Activated T-helper 1 cell treated with anti-CD3 and anti-CD28 coated beads, Interleukin-12 subunit alpha, Interleukin-12 subunit beta, Interleukin-2, Interleukin-4 antibody, amounts not matched to agents 30 ng/mL and 10 ng/mL and 1 ng/mL, durations not matched to agents 14 hours and 24 hours and 36 hours (primary cell): Measurements from ENCODE around the gene GNLY. TPM values are rescaled to one million over a fixed set of nuclear protein-coding genes. Genes with fewer than 3 reads are reported as not detected.
A peak's percentile ranks its signal among the peaks of the same experiment; 100 is the strongest.

Experiments
- DNase-seq: peaks from one replicate; pipeline ENCODE4 v3.0.0; 2021; ENCODE audit warnings: low spot score
- H3K27ac Mint-ChIP-seq: one replicate; pipeline ENCODE4 v1.8.0; 2021; ENCODE audit warnings: mild to moderate bottlenecking, mixed read lengths
- H3K27me3 Mint-ChIP-seq: one replicate; pipeline ENCODE4 v1.8.0; 2022; ENCODE audit warnings: mild to moderate bottlenecking, moderate library complexity, mixed read lengths; ENCODE audit not compliant: insufficient read depth
- H3K36me3 Mint-ChIP-seq: one replicate; pipeline ENCODE4 v1.8.0; 2021; ENCODE audit warnings: low read depth, mixed read lengths
- H3K4me1 Mint-ChIP-seq: one replicate; pipeline ENCODE4 v1.8.0; 2021; ENCODE audit warnings: low read depth, mixed read lengths
- H3K4me3 Mint-ChIP-seq: one replicate; pipeline ENCODE4 v1.8.0; 2021; ENCODE audit warnings: mild to moderate bottlenecking, moderate library complexity, mixed read lengths
- H3K9me3 Mint-ChIP-seq: one replicate; pipeline ENCODE4 v1.8.0; 2021; ENCODE audit warnings: mixed read lengths
- intact Hi-C: fragments of 100-400 bp; cut with micrococcal nuclease; formaldehyde crosslinking; loops from one replicate; pipeline ENCODE4 v1.15.1; 2024
- total RNA-seq: library from RNA; stranded (reverse); gene quantifications from 2 replicates; pipeline ENCODE4 v1.2.3, GENCODE V29; 2022

Gene GNLY
- total RNA-seq, 1 donor from 2014 or later = 152 TPM

DNA sequence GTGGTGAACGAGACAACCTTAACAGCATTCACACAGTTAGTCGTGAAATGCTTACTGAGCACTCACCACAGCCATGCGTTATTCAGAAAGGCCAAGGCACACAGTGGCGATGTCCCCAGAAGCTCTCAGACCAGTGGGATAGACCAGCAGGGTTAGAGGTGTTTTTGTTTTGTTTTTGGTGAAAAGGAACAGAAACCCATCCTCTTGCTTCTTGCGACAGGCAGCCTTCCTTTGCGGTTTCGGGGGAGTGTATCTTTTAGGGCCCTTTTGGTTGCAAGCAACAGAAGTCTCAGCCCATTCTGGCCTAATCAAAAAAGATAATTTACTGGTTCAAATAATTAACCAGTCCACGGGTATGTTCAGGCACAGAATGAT lies 4.7 kb downstream of the GNLY start:
- H3K27ac Mint-ChIP-seq = no peak overlapping the region
- peaks cover 40% of the 10 kb centered on the region for H3K4me1 Mint-ChIP-seq
- peaks cover 2% of the 10 kb centered on the region for H3K27me3 Mint-ChIP-seq
- DNase-seq = no peak
- H3K36me3 Mint-ChIP-seq = peaks cover 2% of the 10 kb centered on the region
- no peak overlapping the region for H3K4me3 Mint-ChIP-seq
- no peaks in the 10 kb centered on the region for H3K9me3 Mint-ChIP-seq
- intact Hi-C loops = no loop called here

DNA sequence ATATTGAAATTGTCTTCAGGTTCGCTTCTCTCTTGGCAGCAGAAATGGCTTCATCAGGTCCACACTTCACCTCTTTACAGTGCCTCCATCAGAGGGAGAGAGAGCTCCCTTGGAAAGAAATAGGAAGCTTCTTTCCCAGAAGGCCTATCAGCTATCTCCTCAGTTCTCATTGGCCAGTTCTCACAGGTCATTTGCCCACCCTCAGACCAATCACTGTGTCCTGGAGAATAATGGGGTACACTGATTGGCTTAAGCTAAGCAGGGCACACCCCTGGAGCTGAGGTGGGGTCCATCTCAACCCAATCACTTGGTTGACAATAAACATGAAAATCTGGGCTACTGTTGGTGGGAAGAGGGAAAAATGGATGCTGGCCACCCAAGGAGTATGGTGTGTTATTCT lies 5.2 kb downstream of the GNLY start:
- intact Hi-C loops = no loop called here
- Mint-ChIP-seq H3K4me1 (peaks cover 40% of the 10 kb centered on the region), H3K36me3 (peaks cover 2% of the 10 kb centered on the region), H3K4me3 (no peak overlapping the region), H3K27me3 (peaks cover 2% of the 10 kb centered on the region), H3K9me3 (no peaks in the 10 kb centered on the region), H3K27ac (peak overlapping the region; percentile 24)
- no peak for DNase-seq

DNA sequence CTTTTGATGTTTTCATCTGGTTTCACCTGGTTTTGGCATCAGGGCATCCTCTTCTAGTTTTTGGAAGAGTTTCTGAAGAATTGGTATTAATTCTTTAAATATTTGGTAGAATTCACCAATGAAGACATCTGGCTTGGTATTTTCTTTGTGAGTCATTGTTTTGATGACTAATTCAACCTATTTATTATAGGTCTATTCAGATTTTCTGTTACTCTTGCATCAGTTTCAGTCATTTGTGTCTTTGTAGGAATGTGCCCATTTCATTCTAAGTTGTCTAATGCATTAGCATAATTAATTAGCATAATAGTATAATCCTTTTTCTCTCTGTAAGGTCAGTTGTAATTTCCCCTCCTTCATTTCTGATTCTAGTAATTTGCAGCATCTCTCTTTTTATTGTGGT lies 8.0 kb downstream of the GNLY start:
- Mint-ChIP-seq H3K4me3 (no peak overlapping the region), H3K27ac (peak overlapping the region; percentile 65), H3K27me3 (no peaks in the 10 kb centered on the region), H3K4me1 (peaks cover 68% of the 10 kb centered on the region), H3K36me3 (no peaks in the 10 kb centered on the region), H3K9me3 (no peaks in the 10 kb centered on the region)
- intact Hi-C loops = no loop called here
- DNase-seq = no peak

DNA sequence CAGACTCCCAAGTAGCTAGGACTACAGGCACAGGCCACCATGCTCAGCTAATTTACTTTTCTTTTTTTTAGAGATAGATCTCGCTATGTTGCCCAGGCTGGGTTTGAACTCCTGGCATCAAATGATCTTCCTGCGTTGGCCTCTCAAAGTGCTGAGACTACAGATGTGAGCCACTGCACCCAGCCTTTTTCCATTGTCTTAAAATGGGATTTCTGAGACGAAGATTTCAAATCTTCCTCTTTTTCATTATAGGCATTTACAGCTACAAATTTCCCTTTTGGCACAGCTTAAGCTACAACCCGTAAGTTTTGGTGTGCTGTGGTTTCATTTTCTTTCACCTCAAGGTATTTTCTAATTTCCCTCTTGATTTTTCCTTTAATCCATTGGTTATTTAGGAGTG lies 8.6 kb downstream of the GNLY start:
- Mint-ChIP-seq H3K4me3 (no peak overlapping the region), H3K27ac (peak overlapping the region; percentile 73)

DNA sequence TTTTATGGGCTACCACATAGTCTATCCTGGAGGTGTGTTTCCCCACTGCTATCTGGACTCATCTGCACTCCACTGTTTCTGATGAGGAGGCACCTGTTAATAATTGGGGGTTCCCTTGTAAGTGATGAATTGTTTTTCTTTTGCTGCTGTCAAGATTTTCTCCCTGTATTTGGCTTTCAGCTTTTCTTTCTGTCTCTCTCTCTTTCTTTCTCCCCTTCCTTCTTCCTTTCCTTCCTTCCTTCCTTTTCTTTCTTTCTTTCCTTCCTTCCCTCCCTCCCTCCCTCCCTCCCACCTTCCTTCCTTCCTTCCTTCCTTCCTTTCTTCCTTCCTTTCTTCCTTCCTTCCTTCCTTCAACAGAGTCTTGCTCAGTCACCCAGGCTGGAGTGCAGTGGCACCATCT lies 9.2 kb downstream of the GNLY start:
- intact Hi-C loops = no loop called here
- Mint-ChIP-seq H3K4me3 (no peak overlapping the region), H3K36me3 (no peaks in the 10 kb centered on the region), H3K9me3 (no peaks in the 10 kb centered on the region), H3K27me3 (no peaks in the 10 kb centered on the region), H3K27ac (peak overlapping the region; percentile 73), H3K4me1 (peaks cover 67% of the 10 kb centered on the region)
- no peak for DNase-seq

More for the DNA sequence above, 8.6 kb downstream of the GNLY start:
- Mint-ChIP-seq H3K4me1 (peaks cover 68% of the 10 kb centered on the region), H3K36me3 (no peaks in the 10 kb centered on the region), H3K27me3 (no peaks in the 10 kb centered on the region), H3K9me3 (no peaks in the 10 kb centered on the region)
- no peak for DNase-seq
- intact Hi-C loops = no loop called here

DNA sequence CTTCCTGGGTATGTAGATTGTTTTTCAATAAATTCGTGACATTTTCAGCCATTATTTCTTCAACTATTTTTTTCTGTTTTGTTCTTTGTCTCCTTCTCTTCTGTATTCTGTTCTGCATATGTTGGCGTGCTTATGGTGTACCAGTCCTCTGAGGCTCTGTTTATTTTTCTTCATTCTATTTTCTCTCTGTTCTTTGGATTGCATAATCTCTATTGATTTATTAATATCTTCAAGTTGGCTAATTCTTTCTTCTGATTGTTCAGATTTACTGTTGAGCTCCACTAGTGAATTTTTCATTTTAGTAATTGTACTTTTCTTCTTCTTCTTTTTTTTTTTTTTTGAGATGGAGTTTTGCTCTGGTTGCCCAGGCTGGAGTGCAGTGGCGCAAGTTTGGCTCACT lies 9.9 kb downstream of the GNLY start:
- no peak for DNase-seq
- intact Hi-C loops = no loop called here
- Mint-ChIP-seq H3K36me3 (no peaks in the 10 kb centered on the region), H3K4me1 (peaks cover 66% of the 10 kb centered on the region), H3K27me3 (no peaks in the 10 kb centered on the region), H3K27ac (peak overlapping the region; percentile 68), H3K4me3 (no peak overlapping the region), H3K9me3 (no peaks in the 10 kb centered on the region)

DNA sequence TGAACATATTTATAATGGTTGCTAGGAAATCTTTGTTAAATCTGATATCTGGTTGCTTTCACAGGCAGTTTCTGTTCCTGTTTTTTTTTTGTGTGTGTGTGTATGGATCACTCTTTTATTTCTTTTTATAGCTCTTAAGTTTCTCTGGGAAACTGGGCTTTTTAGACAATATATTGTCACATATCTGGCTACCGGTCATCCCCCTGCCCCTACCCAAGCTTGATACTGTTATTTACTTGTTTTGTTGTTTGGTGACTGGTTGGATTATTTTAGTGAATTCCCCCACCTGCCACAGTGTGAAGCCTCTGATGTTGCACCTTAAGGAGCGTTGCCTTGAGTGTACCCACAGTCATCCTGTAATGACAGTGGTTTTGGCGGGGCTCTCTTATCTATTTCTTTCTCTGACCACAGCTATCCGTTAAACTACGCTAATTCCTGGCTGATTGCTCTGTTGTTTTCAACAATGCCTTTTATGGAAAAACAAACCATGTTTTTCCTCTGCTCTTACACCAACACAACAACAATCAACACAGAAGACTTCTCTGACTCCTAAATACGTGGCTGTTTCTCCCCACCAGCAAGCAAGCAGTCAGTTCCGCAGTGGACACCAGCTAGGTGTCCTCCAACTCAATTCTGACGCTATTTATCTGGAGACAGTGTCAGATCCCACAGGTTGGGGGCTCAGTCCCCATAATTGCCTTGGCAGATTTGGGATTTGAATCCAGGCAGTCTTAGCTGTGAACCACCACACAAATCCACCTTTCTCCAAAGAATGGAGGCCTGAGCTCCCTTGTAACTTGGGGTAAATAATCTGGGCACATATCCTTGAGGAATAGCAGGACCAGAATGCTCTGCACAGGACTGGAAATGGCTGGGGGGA lies 10.9 kb downstream of the GNLY start:
- H3K27me3 Mint-ChIP-seq = no peaks in the 10 kb centered on the region

DNA sequence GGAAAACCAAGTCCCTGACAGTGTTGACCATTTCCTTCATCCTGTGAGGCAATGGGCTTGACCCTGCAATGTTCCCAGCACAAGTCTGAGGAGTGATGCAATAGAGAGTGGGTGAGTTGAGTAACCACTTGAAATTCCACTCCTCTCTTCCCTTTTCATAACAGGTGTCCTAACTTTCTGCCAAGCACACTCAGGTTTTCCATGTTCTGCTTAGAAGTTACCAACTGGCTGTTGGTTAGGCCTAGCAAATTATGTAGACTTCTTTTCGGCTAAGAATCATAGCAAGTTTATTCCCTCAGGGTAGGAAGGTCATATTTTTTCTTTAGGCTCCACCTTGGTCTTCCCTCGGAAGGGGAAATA lies 11.5 kb downstream of the GNLY start:
- H3K9me3 Mint-ChIP-seq = no peaks in the 10 kb centered on the region
- no peaks in the 10 kb centered on the region for H3K27me3 Mint-ChIP-seq
- peak overlapping the region; percentile 1 for H3K4me3 Mint-ChIP-seq
- H3K27ac Mint-ChIP-seq = peak overlapping the region; percentile 93
- intact Hi-C loops = loop anchor here (5.0 kb wide), 1 partner anchor 332 kb away; no protein-coding TSS in a partner anchor
- no peak for DNase-seq
- H3K4me1 Mint-ChIP-seq = peaks cover 78% of the 10 kb centered on the region
- no peaks in the 10 kb centered on the region for H3K36me3 Mint-ChIP-seq

More for the DNA sequence above, 10.9 kb downstream of the GNLY start:
- Mint-ChIP-seq H3K4me3 (peak overlapping the region; percentile 47), H3K36me3 (no peaks in the 10 kb centered on the region), H3K27ac (peak overlapping the region; percentile 93), H3K9me3 (no peaks in the 10 kb centered on the region), H3K4me1 (peaks cover 72% of the 10 kb centered on the region)
- DNase-seq = peak; percentile 49
- intact Hi-C loops = loop anchor here (5.0 kb wide), 1 partner anchor 332 kb away; no protein-coding TSS in a partner anchor

DNA sequence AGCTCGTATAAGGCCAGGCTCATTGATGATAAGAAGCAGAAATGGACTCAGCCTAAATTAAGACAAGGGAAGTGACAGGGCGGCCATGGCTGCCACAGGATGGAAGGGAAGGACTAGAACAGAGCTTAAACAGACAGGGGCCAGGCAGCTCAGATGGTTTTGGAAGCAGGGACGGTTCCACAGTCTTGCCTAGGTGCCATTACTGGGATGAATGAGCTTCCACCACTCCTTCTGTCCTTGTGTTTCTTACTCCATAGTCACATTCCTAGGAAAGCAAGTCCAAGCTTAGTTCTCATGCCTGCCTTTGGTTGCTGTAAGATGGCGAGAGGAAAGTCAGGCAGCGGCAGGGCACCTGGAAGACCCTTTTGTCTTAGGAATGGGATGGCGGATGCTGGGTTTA lies 11.9 kb downstream of the GNLY start:
- intact Hi-C loops = loop anchor here (5.0 kb wide), 1 partner anchor 331 kb away; no protein-coding TSS in a partner anchor
- Mint-ChIP-seq H3K4me1 (peaks cover 82% of the 10 kb centered on the region), H3K27ac (peak overlapping the region; percentile 93)

DNA sequence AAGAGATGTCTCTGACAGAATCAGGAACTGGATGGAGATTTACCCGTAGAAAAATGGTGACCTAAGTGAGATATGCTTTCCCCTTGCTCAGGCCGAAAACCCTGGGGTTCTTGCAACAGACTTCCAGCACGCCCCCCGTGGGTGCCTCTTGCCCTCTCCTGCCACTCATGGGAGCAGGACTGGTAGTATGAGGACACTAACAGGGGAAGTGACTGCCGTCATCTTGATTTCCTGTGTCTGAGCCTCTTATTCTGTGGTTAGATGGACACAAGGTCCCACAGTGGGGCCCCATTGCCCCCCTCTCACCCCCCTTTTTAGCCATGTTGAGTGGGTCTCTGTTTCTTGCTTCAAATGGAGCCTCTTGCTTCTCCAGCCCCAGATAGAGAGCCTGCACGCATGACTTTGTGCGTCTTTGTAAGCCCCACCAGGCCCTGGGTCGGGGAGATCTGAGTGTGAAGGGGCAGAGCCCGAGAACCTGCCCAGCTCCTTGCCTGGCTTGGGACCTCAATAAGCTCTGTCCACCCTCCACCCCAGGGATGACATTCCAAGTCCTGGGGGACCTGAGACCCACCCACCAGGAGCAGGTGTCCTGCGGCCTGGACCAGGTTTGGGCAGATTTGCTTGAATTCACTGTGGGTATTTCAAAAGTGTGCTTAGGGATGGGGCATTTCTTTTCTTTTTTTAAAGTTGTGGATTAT lies 12.6 kb downstream of the GNLY start:
- H3K9me3 Mint-ChIP-seq = no peaks in the 10 kb centered on the region
- peak overlapping the region; percentile 94 for H3K27ac Mint-ChIP-seq
- DNase-seq = no peak
- intact Hi-C loops = loop anchor here (1.0 to 5.0 kb wide), 4 partner anchors 10 to 331 kb away; no protein-coding TSS in a partner anchor
- H3K4me3 Mint-ChIP-seq = peak overlapping the region; percentile 50
- no peaks in the 10 kb centered on the region for H3K27me3 Mint-ChIP-seq
- H3K4me1 Mint-ChIP-seq = peaks cover 85% of the 10 kb centered on the region
- H3K36me3 Mint-ChIP-seq = no peaks in the 10 kb centered on the region

More for the DNA sequence above, 11.9 kb downstream of the GNLY start:
- Mint-ChIP-seq H3K9me3 (no peaks in the 10 kb centered on the region), H3K27me3 (no peaks in the 10 kb centered on the region), H3K36me3 (no peaks in the 10 kb centered on the region), H3K4me3 (peak overlapping the region; percentile 1)
- DNase-seq = no peak

DNA sequence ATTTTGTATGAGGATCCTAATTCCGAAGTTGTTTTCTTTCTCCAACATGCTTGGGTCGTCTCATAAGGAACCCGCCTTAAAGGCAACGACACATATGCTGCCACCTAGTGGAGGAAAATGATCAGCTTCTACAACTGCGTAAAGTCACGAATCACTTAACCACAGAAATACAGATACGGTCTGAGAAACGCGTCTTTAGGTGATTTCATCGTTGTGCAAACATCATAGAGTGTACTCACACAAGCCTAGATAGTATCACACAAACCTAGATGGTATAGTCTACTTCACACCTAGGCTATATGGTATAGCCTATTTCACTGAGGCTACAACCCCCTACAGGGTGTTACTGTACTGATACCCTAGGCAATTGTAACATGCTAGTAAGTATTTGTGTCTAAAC lies 13.1 kb downstream of the GNLY start:
- H3K27ac Mint-ChIP-seq = peak overlapping the region; percentile 94
- no peaks in the 10 kb centered on the region for H3K36me3 Mint-ChIP-seq
- peak; percentile 76 for DNase-seq
- intact Hi-C loops = loop anchor here (1.0 to 5.0 kb wide), 4 partner anchors 11 to 330 kb away; no protein-coding TSS in a partner anchor
- H3K27me3 Mint-ChIP-seq = no peaks in the 10 kb centered on the region
- H3K4me3 Mint-ChIP-seq = peak overlapping the region; percentile 50
- H3K4me1 Mint-ChIP-seq = peaks cover 79% of the 10 kb centered on the region
- H3K9me3 Mint-ChIP-seq = no peaks in the 10 kb centered on the region

DNA sequence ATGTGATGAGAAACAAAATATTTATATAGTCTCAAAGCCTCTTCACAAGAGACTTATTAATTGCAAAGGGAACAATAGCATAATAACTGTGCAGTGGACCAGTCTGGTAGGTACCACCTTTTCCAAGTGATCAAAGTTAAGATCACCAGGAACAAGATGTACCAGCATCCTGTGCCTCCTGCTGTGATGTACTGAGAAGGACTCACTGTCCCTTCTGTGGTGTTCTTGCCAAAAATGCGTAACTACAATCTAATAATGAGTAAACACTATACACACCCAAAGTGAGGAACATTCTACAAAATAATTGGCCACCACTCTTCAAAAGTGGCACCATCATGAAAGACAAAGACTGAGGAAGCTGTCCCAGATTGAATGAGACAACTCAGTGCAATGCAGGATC lies 14.5 kb downstream of the GNLY start:
- intact Hi-C loops = loop anchor here (5.0 kb wide), 1 partner anchor 329 kb away; no protein-coding TSS in a partner anchor
- Mint-ChIP-seq H3K4me1 (peaks cover 73% of the 10 kb centered on the region), H3K27me3 (no peaks in the 10 kb centered on the region), H3K27ac (peak overlapping the region; percentile 59), H3K9me3 (no peaks in the 10 kb centered on the region), H3K36me3 (no peaks in the 10 kb centered on the region), H3K4me3 (no peak overlapping the region)
- no peak for DNase-seq

DNA sequence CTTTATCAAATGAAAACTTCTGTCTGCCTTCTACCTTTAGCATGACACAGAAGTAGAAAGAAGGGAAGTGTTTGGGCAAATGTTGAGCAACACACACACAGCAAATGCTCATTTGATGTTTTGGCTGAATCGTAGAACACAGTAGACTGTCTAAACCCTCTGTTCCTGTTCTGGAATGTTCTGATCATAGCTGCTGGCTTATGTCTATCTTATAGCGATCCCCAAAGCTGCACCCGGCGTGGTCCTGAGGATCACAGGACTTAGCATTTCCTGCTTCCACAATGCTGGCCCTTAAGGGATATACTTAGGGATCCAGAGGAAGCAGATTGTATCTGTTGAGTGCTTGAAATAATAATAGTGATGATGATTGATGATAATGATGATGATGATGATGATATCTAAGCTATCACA lies 15.2 kb downstream of the GNLY start:
- Mint-ChIP-seq H3K27me3 (no peaks in the 10 kb centered on the region), H3K27ac (peak overlapping the region; percentile 13), H3K36me3 (no peaks in the 10 kb centered on the region), H3K4me3 (no peak overlapping the region), H3K4me1 (peaks cover 81% of the 10 kb centered on the region), H3K9me3 (no peaks in the 10 kb centered on the region)
- no peak for DNase-seq
- intact Hi-C loops = loop anchor here (5.0 kb wide), 1 partner anchor 328 kb away; no protein-coding TSS in a partner anchor
